Loucy (cell line): ENCODE measurements around the gene RALGDS.

Experiments
- CTCF ChIP-seq: fragments of 200-600 bp; sonication (generic); conservative IDR thresholded peaks from 2 replicates; pipeline ENCODE4 v1.5.1; 2014; ENCODE audit warnings: mild to moderate bottlenecking, antibody characterized with exemption, low read length
- EZH2phosphoT487 ChIP-seq: fragments of 200-600 bp; IDR thresholded peaks from 2 replicates; pipeline ENCODE4 v1.6.1; 2018; ENCODE audit warnings: antibody characterized with exemption, mild to moderate bottlenecking, moderate library complexity, borderline replicate concordance

DNA sequence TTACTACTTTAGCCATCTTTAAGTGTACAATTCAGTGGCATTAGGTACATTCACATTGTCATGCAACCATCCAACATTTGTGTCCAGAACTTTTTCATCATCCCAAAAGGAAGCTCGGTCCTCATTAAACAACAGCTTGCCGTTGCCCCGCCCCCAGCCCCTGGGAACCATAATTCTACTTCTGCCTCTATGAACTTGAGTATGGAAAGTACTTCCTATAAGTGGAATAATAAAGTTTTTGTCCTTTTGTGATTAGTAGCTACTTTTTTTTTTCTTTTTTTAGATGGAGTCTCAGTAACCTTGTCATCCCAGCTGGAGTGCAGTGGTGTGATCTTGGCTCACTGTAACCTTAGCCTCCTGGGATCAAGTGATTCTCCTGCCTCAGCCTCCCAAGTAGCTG, 37.7 kb upstream of the RALGDS start:
- TF ChIP-seq CTCF (no peak), EZH2phosphoT487 (no peak)
